ENCODE results near the gene ELK3.

DNA sequence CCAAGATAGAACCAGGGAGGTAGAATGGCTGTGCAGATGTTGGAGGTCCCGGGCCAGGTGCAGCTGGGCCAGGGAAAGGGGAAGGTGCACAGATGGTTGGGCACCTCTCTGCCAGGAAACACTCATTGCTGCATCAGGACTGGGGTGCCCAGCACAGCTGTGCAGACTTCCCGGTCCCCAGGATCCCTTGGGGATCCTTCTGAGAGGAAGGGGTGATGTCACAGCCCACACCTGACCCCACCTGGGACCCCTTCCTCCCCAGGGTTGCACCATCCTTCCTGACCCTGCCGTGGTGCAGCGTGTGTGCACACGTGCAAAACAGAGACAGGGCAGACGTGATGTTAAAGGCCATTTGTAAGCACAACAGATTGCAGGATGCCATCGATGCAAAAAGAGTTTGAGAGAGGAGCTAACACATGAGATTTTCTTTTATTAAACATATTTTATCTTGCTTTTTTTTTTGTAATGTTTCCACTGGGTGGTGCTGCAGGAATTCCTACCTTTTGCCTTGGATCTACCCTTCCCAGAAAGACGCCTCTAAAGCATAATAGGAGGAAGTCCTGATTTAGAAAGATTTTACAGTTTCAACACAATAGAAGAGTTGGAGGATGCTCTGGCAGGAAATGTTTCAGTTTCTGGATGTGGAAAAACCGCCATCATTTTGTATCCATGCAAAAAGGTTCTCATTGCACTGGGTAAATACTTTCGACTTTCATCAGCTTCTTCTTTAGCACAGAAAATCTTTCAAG lies 14.8 kb downstream of the ELK3 start:
- TF ChIP-seq FOXM1 (IDR thresholded peaks at IDR 0.05; ENCODE audit: borderline replicate concordance, low read depth), result no peak
- TF ChIP-seq MAX (IDR thresholded peaks at IDR 0.05), result no peak
- no peak for TF ChIP-seq EP300 (IDR thresholded peaks at IDR 0.05; ENCODE audit: borderline replicate concordance)
- no peak for TF ChIP-seq RAD21 (IDR thresholded peaks at IDR 0.05; ENCODE audit: low read depth)
- TF ChIP-seq, protein P1, sequence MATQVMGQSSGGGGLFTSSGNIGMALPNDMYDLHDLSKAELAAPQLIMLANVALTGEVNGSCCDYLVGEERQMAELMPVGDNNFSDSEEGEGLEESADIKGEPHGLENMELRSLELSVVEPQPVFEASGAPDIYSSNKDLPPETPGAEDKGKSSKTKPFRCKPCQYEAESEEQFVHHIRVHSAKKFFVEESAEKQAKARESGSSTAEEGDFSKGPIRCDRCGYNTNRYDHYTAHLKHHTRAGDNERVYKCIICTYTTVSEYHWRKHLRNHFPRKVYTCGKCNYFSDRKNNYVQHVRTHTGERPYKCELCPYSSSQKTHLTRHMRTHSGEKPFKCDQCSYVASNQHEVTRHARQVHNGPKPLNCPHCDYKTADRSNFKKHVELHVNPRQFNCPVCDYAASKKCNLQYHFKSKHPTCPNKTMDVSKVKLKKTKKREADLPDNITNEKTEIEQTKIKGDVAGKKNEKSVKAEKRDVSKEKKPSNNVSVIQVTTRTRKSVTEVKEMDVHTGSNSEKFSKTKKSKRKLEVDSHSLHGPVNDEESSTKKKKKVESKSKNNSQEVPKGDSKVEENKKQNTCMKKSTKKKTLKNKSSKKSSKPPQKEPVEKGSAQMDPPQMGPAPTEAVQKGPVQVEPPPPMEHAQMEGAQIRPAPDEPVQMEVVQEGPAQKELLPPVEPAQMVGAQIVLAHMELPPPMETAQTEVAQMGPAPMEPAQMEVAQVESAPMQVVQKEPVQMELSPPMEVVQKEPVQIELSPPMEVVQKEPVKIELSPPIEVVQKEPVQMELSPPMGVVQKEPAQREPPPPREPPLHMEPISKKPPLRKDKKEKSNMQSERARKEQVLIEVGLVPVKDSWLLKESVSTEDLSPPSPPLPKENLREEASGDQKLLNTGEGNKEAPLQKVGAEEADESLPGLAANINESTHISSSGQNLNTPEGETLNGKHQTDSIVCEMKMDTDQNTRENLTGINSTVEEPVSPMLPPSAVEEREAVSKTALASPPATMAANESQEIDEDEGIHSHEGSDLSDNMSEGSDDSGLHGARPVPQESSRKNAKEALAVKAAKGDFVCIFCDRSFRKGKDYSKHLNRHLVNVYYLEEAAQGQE (IDR thresholded peaks at IDR 0.05; ENCODE audit: low read depth), result no peak
- TF ChIP-seq TCF12 (IDR thresholded peaks at IDR 0.05; ENCODE audit: low read depth), result no peak
- TF ChIP-seq TAF1 (IDR thresholded peaks at IDR 0.05; ENCODE audit: low read depth), result no peak
- no peak for TF ChIP-seq CREB1 (IDR thresholded peaks at IDR 0.05; ENCODE audit: low read depth)
- TF ChIP-seq EGR1 (IDR thresholded peaks at IDR 0.05), result no peak
- TF ChIP-seq ZBTB7A (IDR thresholded peaks at IDR 0.05; ENCODE audit: low read depth), result no peak
- no peak for TF ChIP-seq YY1 (IDR thresholded peaks at IDR 0.05; ENCODE audit: low read depth)

Measured in Ishikawa (cell line).